LNCaP clone FGC (cell line): ENCODE measurements around the gene EDN1.

Experiments
- DNase-seq: peaks from one replicate; pipeline ENCODE4 v3.0.0-alpha.2; 2011; ENCODE audit warnings: low read depth
- H3K4me3 ChIP-seq: 2 replicates; pipeline ENCODE4 v1.5.1; 2011; ENCODE audit warnings: mild to moderate bottlenecking, low read depth, low read length, control low read depth
- TF ChIP-seq, protein P1 (sequence below): IDR thresholded peaks from 2 replicates; pipeline ENCODE4 v1.5.1; 2012; ENCODE audit warnings: mild to moderate bottlenecking; ENCODE audit not compliant: control insufficient read depth, insufficient read depth; ENCODE audit errors: extremely low read depth

EDN1 gene

DNA sequence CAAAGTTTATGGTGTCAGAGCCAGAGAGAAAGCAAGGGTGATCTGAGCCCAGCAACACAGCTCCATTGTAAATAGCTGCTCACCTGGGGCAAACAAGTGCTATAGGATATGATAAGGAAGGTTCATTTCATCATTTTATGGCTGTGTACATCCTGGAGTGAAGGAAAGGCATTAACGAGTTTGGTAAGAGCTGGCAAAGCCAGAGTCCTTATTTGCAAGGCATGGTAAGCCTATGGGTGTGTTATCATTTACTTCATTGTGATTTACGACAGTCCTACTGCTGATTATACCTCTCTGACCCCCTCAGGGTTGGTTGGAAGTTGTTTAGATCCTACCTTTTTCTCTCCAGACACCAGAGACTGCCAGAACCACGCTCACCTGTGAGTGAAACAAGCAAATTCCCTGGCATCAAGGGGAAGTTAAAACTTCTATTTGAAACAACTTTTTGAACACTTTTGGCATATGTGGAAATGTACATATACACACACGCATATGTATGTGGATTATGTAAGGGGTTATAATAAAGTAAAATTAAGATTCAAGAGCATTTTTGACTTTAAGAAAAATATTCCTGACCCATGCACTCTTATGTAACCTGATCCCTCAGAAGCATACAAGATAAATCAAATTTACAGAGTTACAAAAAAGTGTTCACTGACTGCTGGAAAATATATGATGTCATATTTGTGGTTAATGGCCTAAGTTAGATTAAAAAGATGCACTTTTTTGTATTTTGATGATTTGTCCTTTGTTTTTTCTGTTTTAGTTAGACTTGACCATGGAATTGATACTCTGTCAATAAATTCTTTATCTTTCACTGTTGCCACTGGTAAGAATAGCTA is 40.4 kb upstream of the EDN1 start:
- no peak overlapping the region for H3K4me3 ChIP-seq
- TF ChIP-seq, protein P1, sequence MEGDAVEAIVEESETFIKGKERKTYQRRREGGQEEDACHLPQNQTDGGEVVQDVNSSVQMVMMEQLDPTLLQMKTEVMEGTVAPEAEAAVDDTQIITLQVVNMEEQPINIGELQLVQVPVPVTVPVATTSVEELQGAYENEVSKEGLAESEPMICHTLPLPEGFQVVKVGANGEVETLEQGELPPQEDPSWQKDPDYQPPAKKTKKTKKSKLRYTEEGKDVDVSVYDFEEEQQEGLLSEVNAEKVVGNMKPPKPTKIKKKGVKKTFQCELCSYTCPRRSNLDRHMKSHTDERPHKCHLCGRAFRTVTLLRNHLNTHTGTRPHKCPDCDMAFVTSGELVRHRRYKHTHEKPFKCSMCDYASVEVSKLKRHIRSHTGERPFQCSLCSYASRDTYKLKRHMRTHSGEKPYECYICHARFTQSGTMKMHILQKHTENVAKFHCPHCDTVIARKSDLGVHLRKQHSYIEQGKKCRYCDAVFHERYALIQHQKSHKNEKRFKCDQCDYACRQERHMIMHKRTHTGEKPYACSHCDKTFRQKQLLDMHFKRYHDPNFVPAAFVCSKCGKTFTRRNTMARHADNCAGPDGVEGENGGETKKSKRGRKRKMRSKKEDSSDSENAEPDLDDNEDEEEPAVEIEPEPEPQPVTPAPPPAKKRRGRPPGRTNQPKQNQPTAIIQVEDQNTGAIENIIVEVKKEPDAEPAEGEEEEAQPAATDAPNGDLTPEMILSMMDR, result no peak
- DNase-seq, result peak; percentile 42

DNA sequence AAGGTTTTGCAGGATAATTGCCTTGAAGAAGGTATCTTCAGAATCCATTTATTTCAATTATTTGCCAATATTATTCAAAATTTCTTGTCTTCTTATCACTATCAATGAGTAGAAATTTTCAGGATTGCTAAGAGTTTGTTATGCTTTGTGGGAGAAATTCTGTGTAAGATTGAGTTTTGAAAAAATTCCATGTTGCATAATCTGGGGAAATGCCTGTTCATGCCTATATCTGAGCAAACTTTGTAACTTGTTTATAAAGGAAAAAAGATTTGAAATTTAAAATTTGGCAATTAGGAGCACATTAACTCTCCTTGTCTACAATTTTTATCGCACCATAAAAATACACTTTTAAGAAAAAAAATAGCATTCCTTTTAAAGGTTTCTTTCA is 39.8 kb upstream of the EDN1 start:
- TF ChIP-seq, protein P1, result no peak
- DNase-seq, result no peak
- no peak overlapping the region for H3K4me3 ChIP-seq

DNA sequence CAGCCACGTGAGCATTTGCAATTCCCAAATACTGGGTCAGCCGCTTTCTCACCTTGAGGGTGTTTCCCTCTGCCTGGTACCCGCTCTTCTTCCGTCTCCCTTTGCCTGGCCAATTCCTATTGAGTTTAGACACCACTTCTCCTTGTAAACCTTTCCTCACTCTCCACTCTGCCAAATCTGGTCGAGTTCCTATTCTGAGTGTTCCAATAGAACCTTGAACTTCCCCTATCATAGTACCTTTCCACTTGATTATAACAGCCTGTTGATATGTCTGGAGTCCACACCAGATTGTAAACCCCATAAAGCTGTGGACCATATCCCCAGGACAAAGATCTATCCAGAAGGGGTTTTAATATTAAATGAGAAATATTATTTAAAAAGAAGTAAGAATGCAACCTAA is 36.0 kb upstream of the EDN1 start:
- TF ChIP-seq, protein P1, result no peak
- DNase-seq, result no peak
- H3K4me3 ChIP-seq, result no peak overlapping the region

- no peak overlapping the region for H3K4me3 ChIP-seq
- TF ChIP-seq, protein P1, result no peak
- DNase-seq, result no peak
Observed at GRCh38 chr6:12258191-12258590, 32.0 kb upstream of the EDN1 start.

- H3K4me3 ChIP-seq, result no peak overlapping the region
- TF ChIP-seq, protein P1, result no peak
- no peak for DNase-seq
Observed at GRCh38 chr6:12258591-12259075, 31.5 kb upstream of the EDN1 start.

GRCh38 chr6:12260458-12261093 is 29.6 kb upstream of the EDN1 start:
- TF ChIP-seq, protein P1, result no peak
- no peak for DNase-seq
- no peak overlapping the region for H3K4me3 ChIP-seq
